Type B pancreatic cell (in vitro differentiated cells): ENCODE results near the gene PPP2R5C. TPM values are rescaled to one million over a fixed set of nuclear protein-coding genes. Genes with fewer than 3 reads are reported as not detected.

ENCODE experiments used
- DNase-seq: peaks from one replicate; pipeline ENCODE4 v3.0.0; 2021; ENCODE audit warnings: mixed read lengths; ENCODE audit not compliant: unreplicated experiment; ENCODE audit errors: extremely low spot score
- H3K27ac Mint-ChIP-seq: 2 replicates; pipeline ENCODE4 v1.8.0; 2021; ENCODE audit warnings: mild to moderate bottlenecking, mixed read lengths
- H3K27me3 Mint-ChIP-seq: 2 replicates; pipeline ENCODE4 v1.8.0; 2021; ENCODE audit warnings: mixed read lengths
- H3K36me3 Mint-ChIP-seq: 2 replicates; pipeline ENCODE4 v1.8.0; 2021; ENCODE audit warnings: mixed read lengths
- H3K4me1 Mint-ChIP-seq: one replicate; pipeline ENCODE4 v1.8.0; 2021; ENCODE audit warnings: mixed read lengths; ENCODE audit not compliant: unreplicated experiment
- H3K4me3 Mint-ChIP-seq: 2 replicates; pipeline ENCODE4 v1.8.0; 2021; ENCODE audit warnings: mild to moderate bottlenecking, mixed read lengths
- H3K9me3 Mint-ChIP-seq: 2 replicates; pipeline ENCODE4 v1.8.0; 2021; ENCODE audit warnings: mixed read lengths
- total RNA-seq: library from RNA; stranded (reverse); gene quantifications from 2 replicates; pipeline ENCODE4 v1.2.1, GENCODE V29; 2021; ENCODE audit warnings: low replicate concordance
- TF ChIP-seq, protein P1 (sequence below): fragments of 200-600 bp; sonication (generic); conservative IDR thresholded peaks from 2 replicates; pipeline ENCODE4 v1.5.0; 2021; ENCODE audit warnings: antibody characterized with exemption, mild to moderate bottlenecking

PPP2R5C gene
- total RNA-seq, 1 donor from 2014 or later, result 99.8 TPM

DNA sequence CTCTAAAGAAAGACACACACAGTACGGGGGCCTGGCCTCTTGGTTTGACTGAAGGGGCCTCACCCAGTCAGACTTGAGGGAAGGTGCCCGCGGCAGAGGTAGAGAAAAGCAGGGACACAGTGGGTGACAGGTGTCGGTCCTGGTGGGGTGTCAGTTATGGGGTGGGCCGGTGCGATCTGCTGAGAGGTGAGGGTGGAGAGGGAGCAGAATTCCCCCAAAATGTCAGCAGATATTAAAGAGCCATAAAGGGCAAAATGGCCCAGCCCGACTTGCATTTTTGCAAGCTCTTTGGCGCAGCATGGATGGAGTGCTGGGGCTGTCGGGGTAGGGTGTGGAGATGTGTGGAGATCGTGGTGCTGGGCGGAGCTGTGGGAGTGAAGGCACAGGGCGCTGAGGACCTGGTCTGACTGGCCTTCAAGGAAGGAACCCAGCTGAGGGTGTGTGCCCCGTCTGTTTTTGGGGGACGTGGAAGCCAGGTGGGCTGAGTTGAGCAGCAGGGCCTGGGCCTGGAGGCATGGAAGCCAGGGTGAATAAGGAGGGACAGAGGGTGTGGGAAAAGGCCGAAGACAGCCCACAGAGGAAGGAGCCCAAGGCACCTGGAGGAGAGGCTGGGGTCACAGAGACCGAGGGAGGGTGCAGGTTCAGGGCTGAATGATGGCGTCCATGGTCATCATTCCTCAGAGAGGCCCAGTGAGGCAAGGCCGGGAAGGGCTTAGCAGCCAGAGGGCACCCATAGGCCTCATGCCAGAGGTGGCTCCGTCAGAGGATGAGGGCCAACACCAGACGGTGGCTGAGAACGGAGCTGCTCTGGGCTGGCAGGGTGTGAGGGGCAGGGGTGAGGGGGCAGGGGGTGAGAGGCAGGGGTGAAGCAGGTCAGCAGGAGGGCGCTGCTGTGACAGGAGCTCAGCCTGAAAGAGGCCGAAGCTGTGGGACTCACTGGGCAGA lies 154.6 kb downstream of the PPP2R5C start:
- TF ChIP-seq, protein P1, sequence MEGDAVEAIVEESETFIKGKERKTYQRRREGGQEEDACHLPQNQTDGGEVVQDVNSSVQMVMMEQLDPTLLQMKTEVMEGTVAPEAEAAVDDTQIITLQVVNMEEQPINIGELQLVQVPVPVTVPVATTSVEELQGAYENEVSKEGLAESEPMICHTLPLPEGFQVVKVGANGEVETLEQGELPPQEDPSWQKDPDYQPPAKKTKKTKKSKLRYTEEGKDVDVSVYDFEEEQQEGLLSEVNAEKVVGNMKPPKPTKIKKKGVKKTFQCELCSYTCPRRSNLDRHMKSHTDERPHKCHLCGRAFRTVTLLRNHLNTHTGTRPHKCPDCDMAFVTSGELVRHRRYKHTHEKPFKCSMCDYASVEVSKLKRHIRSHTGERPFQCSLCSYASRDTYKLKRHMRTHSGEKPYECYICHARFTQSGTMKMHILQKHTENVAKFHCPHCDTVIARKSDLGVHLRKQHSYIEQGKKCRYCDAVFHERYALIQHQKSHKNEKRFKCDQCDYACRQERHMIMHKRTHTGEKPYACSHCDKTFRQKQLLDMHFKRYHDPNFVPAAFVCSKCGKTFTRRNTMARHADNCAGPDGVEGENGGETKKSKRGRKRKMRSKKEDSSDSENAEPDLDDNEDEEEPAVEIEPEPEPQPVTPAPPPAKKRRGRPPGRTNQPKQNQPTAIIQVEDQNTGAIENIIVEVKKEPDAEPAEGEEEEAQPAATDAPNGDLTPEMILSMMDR, result no peak
- DNase-seq, result no peak
- H3K27me3 Mint-ChIP-seq, result no peaks in the 10 kb centered on the region
- peaks cover 4% of the 10 kb centered on the region for H3K4me1 Mint-ChIP-seq
- peaks cover 6% of the 10 kb centered on the region for H3K36me3 Mint-ChIP-seq
- H3K4me3 Mint-ChIP-seq, result no peak overlapping the region
- no peaks in the 10 kb centered on the region for H3K9me3 Mint-ChIP-seq
- H3K27ac Mint-ChIP-seq, result no peak overlapping the region

DNA sequence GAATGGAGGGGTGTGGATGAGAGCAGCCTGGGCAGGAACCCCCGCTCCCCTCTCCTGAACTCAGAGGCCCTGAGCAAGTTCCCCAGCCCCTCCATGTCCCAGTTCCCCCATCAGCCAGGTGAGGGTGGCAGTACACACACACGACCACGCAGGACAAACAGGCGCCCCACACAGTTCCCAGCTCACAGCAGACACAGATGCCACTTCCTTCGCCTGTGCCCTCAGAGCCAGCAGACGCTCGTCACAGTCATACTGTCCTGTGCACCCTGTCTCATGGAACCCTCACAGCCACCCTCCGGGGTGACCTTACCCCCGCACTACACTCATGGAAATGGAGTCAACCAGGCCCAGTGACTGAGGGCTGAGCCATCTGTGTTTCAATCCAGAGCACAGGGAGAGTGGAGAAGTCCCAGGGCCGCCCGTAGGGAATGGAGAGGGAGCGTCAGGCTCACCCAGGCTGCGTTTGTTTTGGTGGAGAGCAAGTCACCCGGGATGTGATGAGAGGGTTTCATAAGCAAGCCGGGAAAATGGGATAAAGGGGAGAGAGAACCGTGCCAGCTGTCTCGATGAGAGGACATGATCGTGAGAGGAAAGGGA lies 155.4 kb downstream of the PPP2R5C start:
- H3K4me1 Mint-ChIP-seq, result peaks cover 4% of the 10 kb centered on the region
- no peaks in the 10 kb centered on the region for H3K9me3 Mint-ChIP-seq
- no peak overlapping the region for H3K4me3 Mint-ChIP-seq
- no peak for DNase-seq
- TF ChIP-seq, protein P1, result no peak
- H3K36me3 Mint-ChIP-seq, result peaks cover 10% of the 10 kb centered on the region
- no peaks in the 10 kb centered on the region for H3K27me3 Mint-ChIP-seq
- H3K27ac Mint-ChIP-seq, result no peak overlapping the region

DNA sequence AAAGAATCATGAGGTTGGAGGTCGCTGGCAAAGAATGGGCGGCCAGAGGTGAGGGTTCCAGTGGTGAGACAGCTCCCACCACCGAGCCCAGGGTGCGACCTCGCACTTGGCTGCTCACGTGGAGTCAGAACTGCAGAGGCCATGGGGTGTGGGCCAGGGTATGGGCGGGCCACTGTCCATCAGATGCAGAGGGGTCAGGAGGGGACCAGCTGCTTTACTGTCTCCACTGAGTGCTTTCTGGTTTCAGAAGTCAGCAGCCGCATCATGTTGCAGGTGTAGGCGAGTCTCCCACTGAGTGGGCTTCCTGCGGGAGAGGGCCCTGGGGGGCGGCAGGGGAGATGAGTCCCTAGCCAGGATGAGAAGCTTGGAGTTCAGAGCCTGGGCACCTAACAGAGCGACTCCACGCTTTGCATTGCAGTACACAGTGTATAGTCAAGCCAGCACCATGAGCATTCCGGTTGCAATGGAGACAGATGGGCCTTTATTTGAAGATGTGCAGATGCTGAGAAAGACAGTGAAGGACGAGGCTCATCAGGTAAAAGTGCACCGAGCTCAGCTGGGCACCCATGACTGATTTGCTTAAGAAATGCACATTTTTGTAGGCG lies 156.0 kb downstream of the PPP2R5C start:
- no peak for DNase-seq
- Mint-ChIP-seq H3K27me3 (no peaks in the 10 kb centered on the region), H3K27ac (no peak overlapping the region), H3K4me3 (no peak overlapping the region), H3K9me3 (no peaks in the 10 kb centered on the region), H3K36me3 (peaks cover 11% of the 10 kb centered on the region), H3K4me1 (peaks cover 4% of the 10 kb centered on the region)
- TF ChIP-seq, protein P1, result no peak

DNA sequence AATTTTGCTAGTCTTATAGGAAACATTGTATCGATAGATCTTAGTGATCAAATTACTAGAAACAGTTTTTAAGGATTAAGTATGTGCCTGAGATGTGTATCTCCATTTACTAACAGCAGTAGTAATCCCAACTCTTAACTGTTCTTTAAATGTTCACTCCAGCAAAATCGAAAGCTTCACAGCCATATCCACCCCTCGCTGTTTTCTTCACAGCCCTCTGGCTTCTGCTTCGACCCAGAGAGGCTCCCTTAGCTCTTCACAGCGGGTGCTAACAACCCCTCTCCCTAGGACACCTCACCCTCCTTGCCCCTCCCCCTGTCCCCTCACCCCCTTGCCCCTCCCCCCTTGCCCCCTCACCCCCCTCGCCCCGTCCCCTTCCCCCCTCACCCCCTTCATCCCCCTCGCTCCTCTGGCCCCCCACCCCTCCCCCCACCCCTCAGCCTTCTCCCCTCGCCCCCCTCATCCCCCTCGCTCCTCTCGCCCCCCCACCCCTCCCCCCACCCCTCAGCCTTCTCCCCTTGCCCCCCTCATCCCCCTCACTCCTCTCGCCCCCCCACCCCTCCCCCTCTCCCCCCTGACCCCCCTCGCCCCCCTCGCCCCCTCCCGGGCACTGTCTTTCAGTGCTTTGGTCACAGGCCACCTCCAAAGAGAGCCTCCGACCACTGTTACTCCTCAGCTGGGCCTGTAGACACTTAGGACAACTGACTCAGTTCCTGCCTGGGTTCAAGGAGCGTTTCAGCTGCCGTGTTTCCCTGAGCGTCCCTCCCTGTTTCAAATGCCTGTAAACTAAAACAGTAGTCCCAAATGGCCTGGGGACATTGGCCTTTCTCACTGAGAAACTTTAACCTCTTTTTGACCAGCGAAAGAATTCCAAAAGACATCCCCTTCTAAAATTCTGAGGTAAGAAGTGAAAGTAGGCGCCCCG lies 156.8 kb downstream of the PPP2R5C start:
- Mint-ChIP-seq H3K27ac (no peak overlapping the region), H3K4me3 (no peak overlapping the region), H3K9me3 (no peaks in the 10 kb centered on the region), H3K4me1 (peaks cover 4% of the 10 kb centered on the region), H3K36me3 (peaks cover 11% of the 10 kb centered on the region), H3K27me3 (no peaks in the 10 kb centered on the region)
- TF ChIP-seq, protein P1, result no peak
- no peak for DNase-seq

DNA sequence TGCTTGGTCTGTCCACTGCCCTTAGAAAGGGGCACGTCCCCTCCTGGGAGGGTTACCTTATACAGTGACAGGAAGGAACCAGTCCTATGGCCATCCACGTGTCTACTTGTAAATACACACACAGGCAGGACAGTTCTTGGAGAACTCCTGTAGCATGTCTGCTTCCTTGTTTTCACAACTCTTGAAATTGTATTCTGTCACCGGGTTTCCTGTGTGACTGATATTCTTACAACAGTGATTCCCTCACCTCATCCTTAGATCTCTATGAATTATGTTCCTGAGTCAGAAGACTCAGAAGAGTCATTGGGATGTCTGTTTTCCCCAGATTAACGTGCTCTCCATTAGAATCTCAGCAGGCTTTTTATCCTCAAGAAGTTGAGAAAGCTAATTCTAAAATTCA lies 158.8 kb downstream of the PPP2R5C start:
- TF ChIP-seq, protein P1, result no peak
- Mint-ChIP-seq H3K27ac (no peak overlapping the region), H3K36me3 (peaks cover 5% of the 10 kb centered on the region), H3K9me3 (no peaks in the 10 kb centered on the region), H3K27me3 (no peaks in the 10 kb centered on the region), H3K4me3 (no peak overlapping the region), H3K4me1 (peaks cover 4% of the 10 kb centered on the region)
- DNase-seq, result no peak
